Progenitor cell of endocrine pancreas (in vitro differentiated cells): ENCODE measurements around the gene ZNF14. TPM values are rescaled to one million over a fixed set of nuclear protein-coding genes. Genes with fewer than 3 reads are reported as not detected.

Experiments
- DNase-seq: peaks from one replicate; pipeline ENCODE4 v3.0.0; 2021; ENCODE audit warnings: low spot score; ENCODE audit not compliant: unreplicated experiment
- H3K27ac Mint-ChIP-seq: 2 replicates; pipeline ENCODE4 v1.8.0; 2021; ENCODE audit warnings: mild to moderate bottlenecking, moderate library complexity, mixed read lengths
- H3K27me3 Mint-ChIP-seq: 2 replicates; pipeline ENCODE4 v1.8.0; 2021; ENCODE audit warnings: mixed read lengths
- H3K36me3 Mint-ChIP-seq: 2 replicates; pipeline ENCODE4 v1.8.0; 2022; ENCODE audit warnings: mixed read lengths; ENCODE audit not compliant: insufficient read depth
- H3K4me1 Mint-ChIP-seq: 2 replicates; pipeline ENCODE4 v1.8.0; 2021; ENCODE audit warnings: low read depth, mixed read lengths
- H3K4me3 Mint-ChIP-seq: 2 replicates; pipeline ENCODE4 v1.8.0; 2021; ENCODE audit warnings: low read depth, mild to moderate bottlenecking, moderate library complexity, mixed read lengths
- H3K9me3 Mint-ChIP-seq: 2 replicates; pipeline ENCODE4 v1.8.0; 2021; ENCODE audit warnings: low read depth, mixed read lengths
- CTCF ChIP-seq: fragments of 200-600 bp; sonication (generic); IDR thresholded peaks from one replicate; pipeline ENCODE4 v1.5.0; 2021; ENCODE audit warnings: antibody characterized with exemption, mild to moderate bottlenecking; ENCODE audit not compliant: unreplicated experiment
- total RNA-seq: library from RNA; stranded (reverse); gene quantifications from 2 replicates; pipeline ENCODE4 v1.2.1, GENCODE V29; 2021

The ZNF14 gene
- total RNA-seq, 1 donor from 2014 or later: 12.4 TPM

DNA sequence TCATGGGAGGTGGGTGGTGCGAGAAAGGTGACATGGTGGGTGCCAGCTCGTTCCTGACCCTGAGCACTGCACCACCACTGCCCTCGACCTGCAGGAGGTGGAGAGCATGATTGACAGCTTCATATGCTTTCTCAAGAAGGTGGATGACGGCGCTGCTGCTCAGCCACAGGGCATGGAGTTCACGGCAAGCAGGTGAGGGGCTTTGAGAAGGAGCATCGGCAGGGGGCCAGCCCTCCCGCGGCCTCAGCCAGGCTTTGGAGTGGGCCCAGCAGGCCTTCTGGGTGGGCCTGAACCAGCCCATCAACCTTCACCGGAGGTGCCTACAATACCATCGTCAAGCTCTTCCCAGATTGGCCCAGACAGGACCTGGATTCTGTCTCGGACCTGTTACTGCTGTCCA, 18.9 kb upstream of the ZNF14 start:
- no peaks in the 10 kb centered on the region for H3K36me3 Mint-ChIP-seq
- no peak for TF ChIP-seq CTCF
- H3K4me3 Mint-ChIP-seq: no peak overlapping the region
- H3K27me3 Mint-ChIP-seq: no peaks in the 10 kb centered on the region
- H3K4me1 Mint-ChIP-seq: no peaks in the 10 kb centered on the region
- no peak for DNase-seq
- no peak overlapping the region for H3K27ac Mint-ChIP-seq
- no peaks in the 10 kb centered on the region for H3K9me3 Mint-ChIP-seq

DNA sequence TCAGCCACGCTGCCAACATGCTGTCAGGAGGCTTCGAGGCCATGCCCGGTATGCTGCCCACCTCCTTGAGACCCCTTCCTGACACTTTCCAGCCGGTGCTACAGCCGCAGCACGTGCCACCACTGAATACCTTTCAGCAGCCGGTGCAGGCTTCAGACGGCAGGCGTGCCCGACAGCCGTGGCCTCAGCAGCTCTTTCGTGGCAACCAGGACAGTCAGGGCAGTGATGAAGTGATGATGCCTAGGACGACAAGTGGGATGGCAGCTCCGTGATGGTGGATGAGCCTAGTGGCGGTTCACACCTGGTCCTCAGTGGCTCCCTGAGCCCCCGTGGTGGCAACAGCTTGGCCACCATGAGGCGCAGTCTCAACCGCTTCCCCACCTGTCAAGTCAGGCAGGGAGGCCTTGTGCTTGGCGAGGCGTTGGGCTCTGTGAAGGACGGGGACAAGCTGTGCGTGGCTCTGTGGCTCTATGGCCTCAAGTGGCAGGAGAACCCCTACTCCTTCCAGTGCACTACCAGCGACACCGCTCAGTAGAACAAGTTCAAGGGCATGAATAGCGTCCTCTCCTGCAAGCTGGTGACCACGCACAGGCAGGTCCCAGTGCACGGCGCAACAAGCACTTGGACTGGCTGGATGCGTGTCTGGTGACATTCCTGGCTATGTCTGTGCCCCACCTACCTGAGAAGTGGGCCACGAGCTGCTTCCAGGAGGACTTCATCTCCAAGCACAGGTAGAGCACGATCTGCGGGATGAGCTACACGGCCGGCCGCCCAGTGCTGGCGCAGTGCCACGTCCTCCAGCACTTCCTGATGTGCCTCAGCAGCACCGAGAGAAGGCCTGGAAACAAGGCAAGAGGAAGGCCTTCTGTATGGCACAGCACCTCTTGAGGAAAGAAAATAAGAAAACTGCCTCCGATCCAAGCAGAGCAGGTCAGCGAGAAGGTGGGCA, 18.2 kb upstream of the ZNF14 start:
- Mint-ChIP-seq H3K4me3 (no peak overlapping the region), H3K36me3 (no peaks in the 10 kb centered on the region), H3K27ac (no peak overlapping the region), H3K27me3 (no peaks in the 10 kb centered on the region), H3K9me3 (no peaks in the 10 kb centered on the region), H3K4me1 (no peaks in the 10 kb centered on the region)
- no peak for DNase-seq
- no peak for TF ChIP-seq CTCF

DNA sequence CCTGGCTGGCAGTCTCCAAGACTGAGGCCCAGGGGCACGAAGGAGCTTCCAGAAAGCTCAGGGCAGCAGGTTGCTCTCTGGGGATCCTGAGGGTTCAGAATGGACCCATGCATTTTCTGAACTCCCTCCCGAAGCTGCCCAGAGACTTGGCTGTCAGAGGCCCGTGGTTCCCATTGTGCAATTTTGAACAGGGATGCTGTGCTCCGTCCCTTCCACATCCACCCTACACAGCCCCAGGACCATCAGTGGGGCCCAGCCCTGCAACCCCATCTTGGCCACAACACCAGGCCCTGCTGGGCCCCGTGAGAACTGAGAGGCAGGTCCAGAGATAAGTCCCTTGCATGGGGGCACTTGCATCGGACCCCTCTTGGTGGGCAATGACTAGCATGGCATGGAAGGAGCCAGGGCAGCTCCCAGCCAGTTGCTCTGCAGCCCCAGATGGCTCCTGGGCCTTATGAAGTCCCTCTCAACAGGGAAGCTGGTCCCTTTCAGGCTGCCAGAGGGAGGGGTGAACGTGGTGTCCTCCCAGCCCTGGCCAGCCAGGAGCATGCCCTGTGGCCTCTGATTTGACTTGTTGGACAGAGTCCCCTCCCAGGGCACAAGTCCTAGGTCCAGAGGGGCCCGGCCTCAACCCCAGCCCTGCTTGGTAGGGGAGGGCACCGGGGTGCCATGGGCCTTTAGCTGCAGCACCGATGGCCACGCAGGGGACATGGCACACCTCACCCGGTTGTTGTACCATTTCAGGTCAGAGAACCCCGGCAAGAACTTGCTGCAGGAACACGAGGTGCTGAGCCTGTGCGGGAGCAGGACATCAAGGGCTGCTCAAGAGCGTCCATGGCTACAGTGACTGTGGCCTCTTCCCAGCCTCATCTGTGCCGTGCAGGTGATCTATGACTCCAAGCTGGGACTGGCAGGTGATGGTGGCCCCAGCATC, 17.3 kb upstream of the ZNF14 start:
- Mint-ChIP-seq H3K27ac (no peak overlapping the region), H3K36me3 (no peaks in the 10 kb centered on the region), H3K9me3 (no peaks in the 10 kb centered on the region), H3K4me3 (no peak overlapping the region), H3K4me1 (no peaks in the 10 kb centered on the region), H3K27me3 (no peaks in the 10 kb centered on the region)
- TF ChIP-seq CTCF: no peak
- DNase-seq: no peak

- no peaks in the 10 kb centered on the region for H3K9me3 Mint-ChIP-seq
- H3K27ac Mint-ChIP-seq: no peak overlapping the region
- no peaks in the 10 kb centered on the region for H3K4me1 Mint-ChIP-seq
- no peaks in the 10 kb centered on the region for H3K36me3 Mint-ChIP-seq
- H3K4me3 Mint-ChIP-seq: no peak overlapping the region
- DNase-seq: no peak
- peaks cover 4% of the 10 kb centered on the region for H3K27me3 Mint-ChIP-seq
- TF ChIP-seq CTCF: no peak
Observed at GRCh38 chr19:19749117-19749907, 16.4 kb upstream of the ZNF14 start.
